Thyroid gland (tissue), 4 donors: ENCODE data around the gene ITCH. TPM values are rescaled to one million over a fixed set of nuclear protein-coding genes. Genes with fewer than 3 reads are reported as not detected.
A peak's percentile ranks its signal among the peaks of the same experiment; 100 is the strongest.
"Not testable (repeated sequence)": the region's sequence is repeated elsewhere in the genome, so short reads cannot be mapped to it uniquely, and the experiment has no call there.

Experiments used
- DNase-seq, 2 donors: peaks; one replicate each; pipeline ENCODE4 v3.0.0-alpha.2; 2019
- H3K27ac ChIP-seq, 3 donors: fragments of 200-600 bp; sonication (generic); 1 replicate in 2 of 3; 2 replicates in 1 of 3; pipeline ENCODE4 v1.5.1; 2016 to 2019; ENCODE audit warnings: mild to moderate bottlenecking in 1 of 3, moderate library complexity in 1 of 3
- H3K27me3 ChIP-seq: fragments of 200-600 bp; sonication (generic); one replicate; pipeline ENCODE4 v1.5.1; 2019
- H3K36me3 ChIP-seq, 2 donors: fragments of 200-600 bp; sonication (generic); one replicate each; pipeline ENCODE4 v1.5.1; 2016 to 2019
- H3K4me1 ChIP-seq, 2 donors: fragments of 200-600 bp; sonication (generic); one replicate each; pipeline ENCODE4 v1.5.1; 2017 to 2019
- H3K4me3 ChIP-seq, 3 donors: fragments of 200-600 bp; sonication (generic); replicated peaks in 1 of 3; 1 replicate in 2 of 3; 2 replicates in 1 of 3; pipeline ENCODE4 v1.5.1; 2016; ENCODE audit warnings: mild to moderate bottlenecking in 1 of 3
- H3K9me3 ChIP-seq: fragments of 200-600 bp; sonication (generic); one replicate; pipeline ENCODE4 v1.5.1; 2017
- POLR2A ChIP-seq, 2 donors: fragments of 450-650 bp; IDR thresholded peaks; one replicate each; pipeline ENCODE4 v1.6.1; 2017; ENCODE audit warnings: antibody characterized with exemption in 2 of 2, mild to moderate bottlenecking in 2 of 2, moderate library complexity in 1 of 2
- whole genome bisulfite sequencing, 2 donors: methylation state at CpG; one replicate each; pipeline ENCODE4 v1.1.5; 2017; 5-methylcytosine and 5-hydroxymethylcytosine counted together
- intact Hi-C: fragments of 100-400 bp; cut with DNase I; formaldehyde crosslinking; loops from one replicate; pipeline ENCODE4 v1.15.1; 2023
- total RNA-seq, 4 donors: library from RNA; depleted of rRNA; stranded (reverse); fragments of >200 nt; gene quantifications; one replicate each; pipeline ENCODE4 v1.2.3, GENCODE V29; 2016
- TF ChIP-seq, protein P1 (sequence below), 6 experiments: fragments of 200-600 bp in 3 of 6; fragments of 450-650 bp in 3 of 6; sonication (generic) in 3 of 6; IDR thresholded peaks; one replicate each; pipeline ENCODE4 v1.5.1; 2016 to 2019; ENCODE audit warnings: antibody characterized with exemption in 6 of 6, mild to moderate bottlenecking in 2 of 6, inconsistent platforms in 1 of 6, moderate library complexity in 1 of 6

ITCH gene
- total RNA-seq, 4 donors from 2014 or later, result 67.5 to 120 (median 75.5) TPM

DNA sequence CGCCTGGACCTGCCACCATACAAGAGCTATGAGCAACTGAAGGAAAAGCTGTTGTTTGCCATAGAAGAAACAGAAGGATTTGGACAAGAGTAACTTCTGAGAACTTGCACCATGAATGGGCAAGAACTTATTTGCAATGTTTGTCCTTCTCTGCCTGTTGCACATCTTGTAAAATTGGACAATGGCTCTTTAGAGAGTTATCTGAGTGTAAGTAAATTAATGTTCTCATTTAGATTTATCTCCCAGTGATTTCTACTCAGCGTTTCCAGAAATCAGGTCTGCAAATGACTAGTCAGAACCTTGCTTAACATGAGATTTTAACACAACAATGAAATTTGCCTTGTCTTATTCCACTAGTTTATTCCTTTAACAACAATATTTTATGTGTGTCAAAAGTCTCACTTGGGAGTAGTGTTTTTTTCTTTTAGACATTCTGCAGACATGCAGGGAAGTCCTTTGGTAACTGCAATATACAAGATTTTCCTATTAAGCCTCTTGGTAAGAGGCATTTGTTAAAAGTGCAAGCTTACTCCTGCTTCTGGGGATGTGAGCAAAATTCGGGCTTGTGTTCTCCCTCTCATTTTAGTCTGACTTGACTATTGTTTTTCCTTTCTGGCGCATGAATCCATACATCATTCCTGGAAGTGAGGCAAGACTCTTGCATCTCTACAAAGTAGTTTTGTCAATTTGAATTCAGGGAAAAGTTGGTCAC lies 144.8 kb downstream of the ITCH start:
- Histone ChIP-seq H3K9me3 (no peaks in the 10 kb centered on the region), H3K27me3 (no peaks in the 10 kb centered on the region), H3K4me1 (peaks cover 15 to 24% of the 10 kb centered on the region in 2 donors), H3K4me3 (no peak overlapping the region), H3K36me3 (peaks cover 11 to 31% of the 10 kb centered on the region in 2 donors), H3K27ac (no peak overlapping the region)
- DNase-seq, result no peak
- TF ChIP-seq POLR2A (IDR thresholded peaks at IDR 0.05), result no peak
- TF ChIP-seq, protein P1, sequence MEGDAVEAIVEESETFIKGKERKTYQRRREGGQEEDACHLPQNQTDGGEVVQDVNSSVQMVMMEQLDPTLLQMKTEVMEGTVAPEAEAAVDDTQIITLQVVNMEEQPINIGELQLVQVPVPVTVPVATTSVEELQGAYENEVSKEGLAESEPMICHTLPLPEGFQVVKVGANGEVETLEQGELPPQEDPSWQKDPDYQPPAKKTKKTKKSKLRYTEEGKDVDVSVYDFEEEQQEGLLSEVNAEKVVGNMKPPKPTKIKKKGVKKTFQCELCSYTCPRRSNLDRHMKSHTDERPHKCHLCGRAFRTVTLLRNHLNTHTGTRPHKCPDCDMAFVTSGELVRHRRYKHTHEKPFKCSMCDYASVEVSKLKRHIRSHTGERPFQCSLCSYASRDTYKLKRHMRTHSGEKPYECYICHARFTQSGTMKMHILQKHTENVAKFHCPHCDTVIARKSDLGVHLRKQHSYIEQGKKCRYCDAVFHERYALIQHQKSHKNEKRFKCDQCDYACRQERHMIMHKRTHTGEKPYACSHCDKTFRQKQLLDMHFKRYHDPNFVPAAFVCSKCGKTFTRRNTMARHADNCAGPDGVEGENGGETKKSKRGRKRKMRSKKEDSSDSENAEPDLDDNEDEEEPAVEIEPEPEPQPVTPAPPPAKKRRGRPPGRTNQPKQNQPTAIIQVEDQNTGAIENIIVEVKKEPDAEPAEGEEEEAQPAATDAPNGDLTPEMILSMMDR (IDR thresholded peaks at IDR 0.05), result no peak
- 88 to 92% methylated on average over 4 of the region's 4 CpGs for WGBS, 2 donors
- intact Hi-C loops, result no loop called here

DNA sequence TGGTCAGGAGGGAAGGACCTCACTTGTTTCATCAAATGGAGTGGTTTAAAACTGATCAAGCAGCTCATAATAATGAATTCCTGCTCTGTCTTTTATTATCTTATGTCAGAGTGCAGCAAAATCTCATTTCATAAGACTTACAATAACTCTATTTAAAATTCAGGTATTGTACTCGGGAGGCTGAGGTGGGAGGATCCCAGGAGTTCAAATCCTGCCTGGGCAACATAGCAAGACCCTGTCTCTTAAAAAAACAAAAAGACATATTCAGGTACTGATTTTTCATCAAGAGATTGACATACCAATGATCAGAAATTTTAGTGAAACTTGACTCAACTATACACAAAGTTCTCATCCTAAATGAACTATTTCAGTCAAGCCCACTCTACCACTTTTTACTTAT lies 147.5 kb downstream of the ITCH start:
- H3K36me3 ChIP-seq, result peaks cover 11 to 18% of the 10 kb centered on the region in 2 donors
- WGBS, 2 donors, result 93% methylated on average over 1 of the region's 1 CpG
- no peak overlapping the region for H3K4me3 ChIP-seq
- DNase-seq, result no peak
- TF ChIP-seq, protein P1 (IDR thresholded peaks at IDR 0.05), result no peak
- no peak for TF ChIP-seq POLR2A (IDR thresholded peaks at IDR 0.05)
- no peaks in the 10 kb centered on the region for H3K27me3 ChIP-seq
- H3K9me3 ChIP-seq, result no peaks in the 10 kb centered on the region
- H3K4me1 ChIP-seq, result peaks cover 26 to 38% of the 10 kb centered on the region in 2 donors
- H3K27ac ChIP-seq, result peak overlapping the region; percentile 8 to 83 (median 80)
- intact Hi-C loops, result no loop called here

DNA sequence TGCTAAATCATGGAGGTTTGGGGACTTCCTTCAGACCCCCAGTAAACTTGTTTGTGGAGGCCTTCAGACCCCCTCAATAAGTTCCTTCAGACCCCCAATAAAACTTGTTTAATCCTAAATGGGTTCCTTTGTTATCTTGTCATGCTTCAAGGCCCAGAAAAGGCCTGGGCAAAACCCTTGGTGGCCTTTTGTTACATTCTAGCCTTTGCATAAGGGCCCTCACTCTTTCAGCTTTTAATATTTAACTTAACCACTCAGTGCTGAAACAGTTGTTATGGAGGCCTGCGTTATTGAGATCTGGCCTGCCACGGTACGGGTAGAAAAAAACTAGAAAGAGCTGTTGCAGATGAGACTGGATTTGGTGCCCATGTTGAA lies 148.8 kb downstream of the ITCH start:
- peak overlapping the region; percentile 60 to 83 (median 80) for H3K27ac ChIP-seq
- intact Hi-C loops, result no loop called here
- no peak for DNase-seq
- TF ChIP-seq, protein P1 (IDR thresholded peaks at IDR 0.05), result no peak
- no peak for TF ChIP-seq POLR2A (IDR thresholded peaks at IDR 0.05)
- WGBS, 2 donors, result 76 to 87% methylated on average over 3 of the region's 3 CpGs
- H3K36me3 ChIP-seq, result peaks cover 5 to 7% of the 10 kb centered on the region in 2 donors
- H3K4me1 ChIP-seq, result peaks cover 26 to 38% of the 10 kb centered on the region in 2 donors
- H3K4me3 ChIP-seq, result no peak overlapping the region
- no peaks in the 10 kb centered on the region for H3K9me3 ChIP-seq
- H3K27me3 ChIP-seq, result no peaks in the 10 kb centered on the region

DNA sequence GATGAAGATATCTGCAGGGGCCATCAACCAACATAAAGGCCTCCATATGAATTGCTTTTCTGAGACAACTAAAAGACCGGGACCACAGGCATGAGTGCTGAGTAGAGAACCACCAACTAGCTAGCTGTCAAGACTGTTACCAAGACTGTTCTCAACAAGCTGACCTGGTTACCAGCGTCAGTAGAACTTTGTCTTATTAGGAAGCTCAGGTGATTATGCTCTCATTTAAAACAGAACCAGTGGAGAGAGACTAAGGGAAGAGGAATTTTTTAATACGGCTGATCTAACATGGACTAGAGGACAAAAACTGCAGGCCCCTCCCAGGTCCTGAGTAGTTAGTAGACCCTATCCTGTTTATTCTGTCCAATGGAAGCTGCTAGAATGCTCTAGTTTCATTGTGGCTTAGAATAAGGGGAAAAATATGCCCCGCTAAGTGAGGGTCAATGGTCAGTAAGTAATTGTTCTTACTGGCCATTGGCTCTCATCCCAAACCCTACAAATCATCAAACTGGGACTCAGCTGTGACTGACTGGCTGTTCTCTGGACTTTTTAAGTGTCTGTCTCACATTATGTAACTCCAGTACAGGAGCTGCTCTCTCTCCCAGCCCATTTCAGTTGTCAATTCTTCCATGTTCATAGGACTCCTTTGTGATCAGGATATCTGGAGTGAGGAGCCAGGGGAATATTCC lies 149.3 kb downstream of the ITCH start:
- Histone ChIP-seq H3K27me3 (no peaks in the 10 kb centered on the region), H3K4me1 (peaks cover 31 to 38% of the 10 kb centered on the region in 2 donors), H3K27ac (peak overlapping the region; percentile 60 to 83 (median 80)), H3K4me3 (no peak overlapping the region), H3K36me3 (peaks cover 5 to 6% of the 10 kb centered on the region in 2 donors), H3K9me3 (no peaks in the 10 kb centered on the region)
- peak; percentile 42 to 49 for DNase-seq
- TF ChIP-seq POLR2A (IDR thresholded peaks at IDR 0.05), result peak in 1 of 2 donors; percentile 19
- TF ChIP-seq, protein P1 (IDR thresholded peaks at IDR 0.05), result no peak
- WGBS, 2 donors, result 63 to 70% methylated on average over 4 of the region's 4 CpGs
- intact Hi-C loops, result no loop called here

DNA sequence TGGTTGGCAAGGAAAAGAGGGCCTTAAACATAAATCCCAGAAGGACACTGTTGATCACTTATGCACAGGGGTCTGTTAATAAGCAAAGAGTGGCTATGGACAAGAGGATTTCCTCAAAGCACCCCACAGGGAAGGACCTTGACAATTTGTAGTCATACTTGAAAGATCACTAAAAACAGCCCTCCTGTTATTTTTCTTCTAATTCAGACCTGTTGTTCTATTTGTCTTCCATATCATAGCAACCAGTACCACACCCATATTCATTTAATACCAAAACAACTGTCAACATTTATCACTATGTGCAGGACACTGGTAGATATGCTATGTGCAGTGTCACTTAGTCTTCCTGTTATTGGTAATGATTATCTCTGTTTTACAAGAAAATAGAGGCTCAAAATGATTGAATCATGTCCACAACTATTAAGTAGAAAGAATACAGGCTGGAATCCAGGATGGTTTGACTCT lies 149.9 kb downstream of the ITCH start:
- Histone ChIP-seq H3K4me3 (no peak overlapping the region), H3K27ac (peak overlapping the region; percentile 60 to 83 (median 80)), H3K36me3 (peaks cover 0 to under 1% of the 10 kb centered on the region in 2 donors), H3K9me3 (no peaks in the 10 kb centered on the region), H3K27me3 (no peaks in the 10 kb centered on the region), H3K4me1 (peaks cover 31 to 42% of the 10 kb centered on the region in 2 donors)
- intact Hi-C loops, result no loop called here
- no peak for DNase-seq
- TF ChIP-seq, protein P1 (IDR thresholded peaks at IDR 0.05), result no peak
- TF ChIP-seq POLR2A (IDR thresholded peaks at IDR 0.05), result no peak

DNA sequence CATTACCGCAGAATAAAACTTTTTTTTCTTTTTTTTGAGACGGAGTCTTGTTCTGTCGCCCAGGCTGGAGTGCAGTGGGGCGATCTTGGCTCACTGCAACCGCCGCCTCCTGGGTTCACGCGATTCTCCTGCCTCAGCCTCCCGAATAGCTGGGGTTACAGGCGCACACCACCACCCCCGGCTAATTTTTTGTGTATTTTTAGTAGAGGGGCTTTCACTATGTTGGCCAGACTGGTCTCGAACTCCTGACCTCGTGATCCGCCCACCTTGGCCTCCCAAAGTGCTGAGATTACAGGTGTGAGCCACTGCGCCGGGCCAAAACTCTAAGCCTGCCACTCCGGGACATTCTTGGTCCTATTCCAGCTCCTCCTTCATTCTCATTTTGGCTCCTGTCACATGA lies 151.0 kb downstream of the ITCH start:
- WGBS, 2 donors, result 90 to 95% methylated on average over 17 of the region's 17 CpGs
- H3K4me1 ChIP-seq, result peaks cover 31 to 52% of the 10 kb centered on the region in 2 donors
- H3K9me3 ChIP-seq, DNase-seq, H3K4me3 ChIP-seq, H3K27me3 ChIP-seq, H3K36me3 ChIP-seq, intact Hi-C loops: not testable (repeated sequence)
- peak overlapping the region in 1 of 3 donors; percentile 95 for H3K27ac ChIP-seq
